GM06990 (cell line): Measurements from ENCODE around the gene TSC22D4.

ENCODE experiments used
- DNase-seq: peaks from one replicate; pipeline ENCODE4 v3.0.0-alpha.2; 2011; ENCODE audit not compliant: insufficient read length; ENCODE audit errors: extremely low read depth
- H3K27me3 ChIP-seq: replicated peaks from 2 replicates; pipeline ENCODE4 v1.6.0; 2011; ENCODE audit warnings: low read length; ENCODE audit not compliant: control insufficient read depth, insufficient read depth
- H3K36me3 ChIP-seq: 2 replicates; pipeline ENCODE4 v1.5.1; 2011; ENCODE audit warnings: low read length; ENCODE audit not compliant: control insufficient read depth, insufficient read depth
- H3K4me3 ChIP-seq: replicated peaks from 2 replicates; pipeline ENCODE4 v1.5.1; 2011; ENCODE audit warnings: low read depth, mild to moderate bottlenecking, control low read depth, low read length
- TF ChIP-seq, protein P1 (sequence below): IDR thresholded peaks from 2 replicates; pipeline ENCODE4 v1.5.1; 2011; ENCODE audit warnings: low read length, control low read depth, mild to moderate bottlenecking, inconsistent platforms; ENCODE audit not compliant: insufficient read depth, poor library complexity, severe bottlenecking

Gene TSC22D4

DNA sequence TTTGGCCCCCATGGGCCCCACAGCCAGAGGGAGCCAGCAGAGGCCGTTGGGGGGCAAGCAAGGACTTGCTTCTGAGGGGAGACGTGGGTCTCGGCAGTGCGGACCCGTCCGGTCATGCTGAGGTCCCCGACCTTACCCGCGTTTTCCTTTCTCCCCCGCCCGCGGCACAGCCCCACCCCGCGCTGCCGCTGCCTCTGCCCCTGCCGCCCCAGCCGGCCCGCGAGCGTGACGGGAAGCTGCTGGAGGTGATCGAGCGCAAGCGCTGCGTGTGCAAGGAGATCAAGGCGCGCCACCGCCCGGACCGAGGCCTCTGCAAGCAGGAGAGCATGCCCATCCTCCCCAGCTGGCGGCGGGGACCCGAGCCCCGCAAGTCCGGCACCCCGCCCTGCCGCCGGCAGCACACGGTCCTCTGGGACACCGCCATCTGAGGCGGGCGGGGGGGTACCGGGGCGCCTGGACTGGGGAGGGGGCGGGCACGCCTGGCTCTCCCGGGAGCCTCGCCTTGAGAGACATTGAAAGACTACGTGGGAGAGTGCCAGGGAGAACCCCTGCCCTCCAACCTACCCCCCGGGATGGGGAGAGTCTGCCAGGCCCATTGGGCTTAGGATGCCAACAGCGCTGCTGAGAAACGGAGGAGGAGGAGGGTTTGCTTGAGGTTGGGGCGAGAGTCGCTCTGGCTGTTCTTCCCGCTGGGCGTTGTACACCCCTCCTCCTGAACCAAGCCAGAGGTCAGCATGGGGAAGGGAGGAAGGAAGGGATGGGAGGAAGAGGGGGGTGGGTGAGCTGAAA is 14.7 kb upstream of the TSC22D4 start:
- H3K4me3 ChIP-seq, result peak overlapping the region; percentile 48
- DNase-seq, result peak; percentile 67
- TF ChIP-seq, protein P1, sequence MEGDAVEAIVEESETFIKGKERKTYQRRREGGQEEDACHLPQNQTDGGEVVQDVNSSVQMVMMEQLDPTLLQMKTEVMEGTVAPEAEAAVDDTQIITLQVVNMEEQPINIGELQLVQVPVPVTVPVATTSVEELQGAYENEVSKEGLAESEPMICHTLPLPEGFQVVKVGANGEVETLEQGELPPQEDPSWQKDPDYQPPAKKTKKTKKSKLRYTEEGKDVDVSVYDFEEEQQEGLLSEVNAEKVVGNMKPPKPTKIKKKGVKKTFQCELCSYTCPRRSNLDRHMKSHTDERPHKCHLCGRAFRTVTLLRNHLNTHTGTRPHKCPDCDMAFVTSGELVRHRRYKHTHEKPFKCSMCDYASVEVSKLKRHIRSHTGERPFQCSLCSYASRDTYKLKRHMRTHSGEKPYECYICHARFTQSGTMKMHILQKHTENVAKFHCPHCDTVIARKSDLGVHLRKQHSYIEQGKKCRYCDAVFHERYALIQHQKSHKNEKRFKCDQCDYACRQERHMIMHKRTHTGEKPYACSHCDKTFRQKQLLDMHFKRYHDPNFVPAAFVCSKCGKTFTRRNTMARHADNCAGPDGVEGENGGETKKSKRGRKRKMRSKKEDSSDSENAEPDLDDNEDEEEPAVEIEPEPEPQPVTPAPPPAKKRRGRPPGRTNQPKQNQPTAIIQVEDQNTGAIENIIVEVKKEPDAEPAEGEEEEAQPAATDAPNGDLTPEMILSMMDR, result peak; percentile 38
- H3K36me3 ChIP-seq, result no peaks in the 10 kb centered on the region
- no peaks in the 10 kb centered on the region for H3K27me3 ChIP-seq

DNA sequence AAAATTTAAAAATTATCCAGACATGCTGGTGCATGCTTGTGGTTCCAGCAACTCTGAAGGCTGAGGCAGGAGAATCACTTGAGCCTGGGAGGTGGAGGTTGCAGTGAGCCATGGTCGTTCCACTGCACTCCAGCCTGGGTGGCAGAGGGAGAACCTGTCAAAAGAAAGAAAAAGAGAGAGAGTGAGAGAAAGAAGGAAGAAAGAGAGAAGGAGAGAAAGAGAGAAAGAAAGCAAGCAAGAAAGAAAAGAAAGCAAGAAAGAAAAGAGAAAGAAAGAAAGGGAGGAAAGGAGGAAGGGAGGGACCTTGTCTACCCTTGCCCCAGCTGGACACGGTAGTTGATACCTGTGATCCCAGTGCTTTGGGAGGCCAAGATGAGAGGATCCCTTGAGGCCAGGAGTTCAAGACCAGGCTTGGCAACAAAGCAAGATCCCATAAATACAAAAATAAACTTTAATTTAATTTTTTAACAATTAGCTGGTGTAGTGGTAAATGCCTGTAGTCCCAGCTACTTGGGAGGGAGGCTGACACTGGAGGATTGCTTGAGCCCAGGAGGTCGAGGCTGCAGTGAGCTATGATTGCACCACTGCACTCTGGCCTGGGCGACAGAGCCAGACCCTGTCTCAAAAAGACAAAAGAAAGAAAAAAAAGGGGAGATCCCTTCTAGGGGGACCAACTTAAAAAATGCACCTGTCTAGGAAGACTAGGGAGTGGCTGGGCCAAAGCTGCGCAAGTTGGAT is 13.9 kb upstream of the TSC22D4 start:
- Histone ChIP-seq H3K4me3 (peak overlapping the region; percentile 48), H3K27me3 (no peaks in the 10 kb centered on the region), H3K36me3 (no peaks in the 10 kb centered on the region)
- DNase-seq, result no peak
- TF ChIP-seq, protein P1, result no peak

DNA sequence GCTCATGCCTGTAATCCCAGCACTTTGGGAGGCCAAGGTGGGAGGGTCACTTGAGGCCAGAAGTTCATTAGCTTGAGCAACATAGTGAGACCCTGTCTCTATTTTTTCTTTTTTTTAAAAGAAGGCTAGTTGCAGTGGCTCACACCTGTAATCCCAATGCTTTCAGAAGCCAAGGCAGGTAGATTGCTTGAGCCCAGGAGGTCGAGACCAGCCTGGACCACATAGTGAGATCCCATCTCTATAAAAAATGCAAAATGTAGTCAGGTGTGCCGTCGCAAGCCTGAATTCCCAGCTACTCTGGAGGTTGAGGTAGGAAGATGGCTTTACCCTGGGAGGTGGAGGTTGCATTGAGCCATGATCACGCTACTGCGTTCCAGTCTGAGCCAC is 12.2 kb upstream of the TSC22D4 start:
- no peaks in the 10 kb centered on the region for H3K36me3 ChIP-seq
- TF ChIP-seq, protein P1, result no peak
- no peak for DNase-seq
- H3K27me3 ChIP-seq, result no peaks in the 10 kb centered on the region
- no peak overlapping the region for H3K4me3 ChIP-seq

DNA sequence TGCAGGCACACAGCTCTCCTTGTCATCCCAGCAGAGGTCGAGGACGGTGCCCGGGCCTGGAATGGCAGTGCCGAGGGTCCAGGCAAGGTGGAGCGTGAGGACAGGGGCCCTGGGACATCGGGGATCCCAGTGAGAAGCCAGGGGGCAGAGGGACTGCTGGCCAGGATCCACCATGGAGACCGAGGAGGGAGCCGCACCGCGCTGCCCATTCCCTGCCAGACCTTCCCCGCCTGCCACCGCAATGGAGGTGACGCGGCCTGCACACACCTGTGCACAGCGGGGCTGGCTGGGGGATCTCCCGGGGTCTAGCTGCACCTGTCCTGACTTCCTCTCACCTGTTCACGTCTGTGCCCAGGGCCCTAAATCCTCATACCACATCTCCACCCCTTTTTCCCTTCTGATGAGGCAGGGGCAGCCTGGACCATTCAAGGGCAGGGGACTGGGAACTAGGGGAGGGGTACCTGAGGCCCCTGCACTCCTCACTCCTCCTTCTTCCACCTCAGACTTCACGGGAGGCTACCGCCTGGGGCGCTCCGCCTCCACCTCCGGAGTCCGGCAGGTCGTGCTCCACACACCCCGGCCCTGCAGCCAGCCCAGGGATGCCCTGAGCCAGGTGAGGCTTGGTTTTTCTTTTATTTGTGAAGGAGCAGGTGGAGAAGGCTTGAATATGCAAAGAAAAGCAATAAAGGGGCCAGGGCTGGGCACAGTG is 11.6 kb upstream of the TSC22D4 start:
- TF ChIP-seq, protein P1, result no peak
- DNase-seq, result no peak
- H3K36me3 ChIP-seq, result no peaks in the 10 kb centered on the region
- H3K27me3 ChIP-seq, result no peaks in the 10 kb centered on the region
- no peak overlapping the region for H3K4me3 ChIP-seq

DNA sequence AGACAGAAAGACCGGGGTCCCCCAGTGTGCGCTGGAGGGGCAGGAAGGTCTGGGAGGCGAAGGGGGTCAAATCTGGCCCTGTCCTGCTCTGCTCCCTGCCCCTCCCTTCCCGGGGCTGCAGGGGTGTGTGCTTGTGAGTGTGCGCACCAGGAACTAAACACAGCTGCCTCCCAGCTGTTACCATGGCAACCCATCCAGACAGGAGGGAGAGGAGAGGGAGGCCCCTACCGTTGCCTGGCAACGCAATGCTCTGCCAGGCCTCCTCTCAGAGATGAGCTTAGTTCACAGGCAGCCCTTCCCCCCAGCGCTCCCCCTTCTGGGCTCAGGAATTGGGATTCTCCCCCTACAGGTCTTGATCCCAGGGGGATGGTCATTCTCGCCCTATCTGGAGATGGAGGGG is 10.8 kb upstream of the TSC22D4 start:
- DNase-seq, result no peak
- Histone ChIP-seq H3K27me3 (no peaks in the 10 kb centered on the region), H3K4me3 (no peak overlapping the region), H3K36me3 (no peaks in the 10 kb centered on the region)
- TF ChIP-seq, protein P1, result no peak
